ENCODE data around the gene CPT2.
A peak's percentile ranks its signal among the peaks of the same experiment; 100 is the strongest.

The CPT2 gene

GRCh38 chr1:53196485-53197290 is at the start of gene CPT2:
CPT2 (plus strand) TSS chr1:53196824; CDS start chr1:53196944, 120 bp downstream.
- peak; percentile 78 to 93 (median 87) for DNase-seq (ENCODE audit: low read depth in 3 of 3)

GRCh38 chr1:53147174-53147573 is 49.5 kb upstream of the CPT2 start:
- DNase-seq (ENCODE audit: low read depth in 3 of 3): no peak

- no peak for DNase-seq (ENCODE audit: low read depth in 3 of 3)
These were observed 48.5 kb upstream of the CPT2 start for GRCh38 chr1:53148123-53148522.

GRCh38 chr1:53153752-53154151 is 42.9 kb upstream of the CPT2 start:
- DNase-seq (ENCODE audit: low read depth in 3 of 3): no peak

GRCh38 chr1:53154859-53155438 is 41.7 kb upstream of the CPT2 start:
- DNase-seq (ENCODE audit: low read depth in 3 of 3): no peak

GRCh38 chr1:53155534-53155933 is 41.1 kb upstream of the CPT2 start:
- no peak for DNase-seq (ENCODE audit: low read depth in 3 of 3)

GRCh38 chr1:53155945-53156344 is 40.7 kb upstream of the CPT2 start:
- DNase-seq (ENCODE audit: low read depth in 3 of 3): no peak

- DNase-seq (ENCODE audit: low read depth in 3 of 3): no peak
These were observed 39.8 kb upstream of the CPT2 start for GRCh38 chr1:53156783-53157182.

- no peak for DNase-seq (ENCODE audit: low read depth in 3 of 3)
These were observed 37.7 kb upstream of the CPT2 start for GRCh38 chr1:53158900-53159299.

- no peak for DNase-seq (ENCODE audit: low read depth in 3 of 3)
These were observed 35.7 kb upstream of the CPT2 start for GRCh38 chr1:53160924-53161378.

GRCh38 chr1:53162621-53163020 is 34.0 kb upstream of the CPT2 start:
- no peak for DNase-seq (ENCODE audit: low read depth in 3 of 3)

- DNase-seq (ENCODE audit: low read depth in 3 of 3): no peak
These were observed 33.3 kb upstream of the CPT2 start for GRCh38 chr1:53163291-53163768.

- no peak for DNase-seq (ENCODE audit: low read depth in 3 of 3)
These were observed 31.1 kb upstream of the CPT2 start for GRCh38 chr1:53165408-53165961.

GRCh38 chr1:53166366-53166765 is 30.3 kb upstream of the CPT2 start:
- no peak for DNase-seq (ENCODE audit: low read depth in 3 of 3)

GRCh38 chr1:53166912-53167311 is 29.7 kb upstream of the CPT2 start:
- no peak for DNase-seq (ENCODE audit: low read depth in 3 of 3)

- DNase-seq (ENCODE audit: low read depth in 3 of 3): no peak
These were observed 24.0 kb upstream of the CPT2 start for GRCh38 chr1:53172426-53173128.

- DNase-seq (ENCODE audit: low read depth in 3 of 3): no peak
These were observed 21.4 kb upstream of the CPT2 start for GRCh38 chr1:53174971-53175913.

- no peak for DNase-seq (ENCODE audit: low read depth in 3 of 3)
These were observed 20.0 kb upstream of the CPT2 start for GRCh38 chr1:53176452-53177208.

- no peak for DNase-seq (ENCODE audit: low read depth in 3 of 3)
These were observed 16.4 kb upstream of the CPT2 start for GRCh38 chr1:53180226-53180625.

GRCh38 chr1:53180951-53181350 is 15.7 kb upstream of the CPT2 start:
- DNase-seq (ENCODE audit: low read depth in 3 of 3): no peak

Measured in stimulated activated CD4-positive, alpha-beta T cell treated with anti-CD3 and anti-CD28 coated beads, TNF-alpha, amount 100 ng/mL, for 48 hours (primary cell).